ENCODE measurements around the gene SLC8A3. TPM values are rescaled to one million over a fixed set of nuclear protein-coding genes. Genes with fewer than 3 reads are reported as not detected.

SLC8A3 gene, protein sequence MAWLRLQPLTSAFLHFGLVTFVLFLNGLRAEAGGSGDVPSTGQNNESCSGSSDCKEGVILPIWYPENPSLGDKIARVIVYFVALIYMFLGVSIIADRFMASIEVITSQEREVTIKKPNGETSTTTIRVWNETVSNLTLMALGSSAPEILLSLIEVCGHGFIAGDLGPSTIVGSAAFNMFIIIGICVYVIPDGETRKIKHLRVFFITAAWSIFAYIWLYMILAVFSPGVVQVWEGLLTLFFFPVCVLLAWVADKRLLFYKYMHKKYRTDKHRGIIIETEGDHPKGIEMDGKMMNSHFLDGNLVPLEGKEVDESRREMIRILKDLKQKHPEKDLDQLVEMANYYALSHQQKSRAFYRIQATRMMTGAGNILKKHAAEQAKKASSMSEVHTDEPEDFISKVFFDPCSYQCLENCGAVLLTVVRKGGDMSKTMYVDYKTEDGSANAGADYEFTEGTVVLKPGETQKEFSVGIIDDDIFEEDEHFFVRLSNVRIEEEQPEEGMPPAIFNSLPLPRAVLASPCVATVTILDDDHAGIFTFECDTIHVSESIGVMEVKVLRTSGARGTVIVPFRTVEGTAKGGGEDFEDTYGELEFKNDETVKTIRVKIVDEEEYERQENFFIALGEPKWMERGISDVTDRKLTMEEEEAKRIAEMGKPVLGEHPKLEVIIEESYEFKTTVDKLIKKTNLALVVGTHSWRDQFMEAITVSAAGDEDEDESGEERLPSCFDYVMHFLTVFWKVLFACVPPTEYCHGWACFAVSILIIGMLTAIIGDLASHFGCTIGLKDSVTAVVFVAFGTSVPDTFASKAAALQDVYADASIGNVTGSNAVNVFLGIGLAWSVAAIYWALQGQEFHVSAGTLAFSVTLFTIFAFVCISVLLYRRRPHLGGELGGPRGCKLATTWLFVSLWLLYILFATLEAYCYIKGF
- 0.09 and 1.4 TPM in 2 replicates for total RNA-seq

DNA sequence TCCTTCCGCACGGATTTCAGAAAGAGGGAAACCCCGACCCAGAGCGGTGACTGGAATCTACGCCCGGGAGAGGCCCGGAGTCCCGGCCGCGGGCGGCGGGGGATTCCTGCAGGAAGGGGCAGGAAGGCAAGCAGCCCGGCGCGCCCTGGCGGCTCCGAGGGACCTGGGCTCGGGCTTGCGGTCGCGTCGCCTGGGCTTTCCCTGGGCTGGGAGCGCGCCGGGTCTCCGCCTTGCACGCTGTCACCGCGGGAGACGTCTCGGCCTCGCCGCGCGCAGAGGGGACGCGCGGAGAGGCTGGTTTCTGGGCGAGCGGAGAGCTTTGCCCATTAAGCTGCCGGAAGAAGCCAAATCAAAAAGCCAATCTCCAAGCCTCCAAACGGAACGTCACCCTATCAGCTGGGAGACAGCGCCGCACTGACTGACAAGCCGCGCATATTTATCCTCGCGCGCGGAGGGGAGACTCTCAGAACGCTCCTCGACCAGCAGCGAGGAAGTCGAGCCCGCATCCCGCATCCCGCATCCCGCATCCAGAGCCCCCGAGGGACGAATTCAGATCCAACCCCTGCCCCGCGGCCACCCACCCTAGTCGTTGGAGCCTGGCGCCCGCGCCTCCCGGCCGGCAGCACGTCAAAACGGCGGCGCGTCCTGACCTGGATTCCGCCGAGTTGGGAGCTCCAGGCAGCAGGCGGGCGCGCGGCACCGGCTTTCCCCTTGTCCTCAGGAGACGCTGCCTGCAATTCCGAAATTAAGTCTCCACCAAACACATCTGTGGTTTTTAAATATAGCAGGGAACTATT is at the start of gene SLC8A3:
TSS of gene SLC8A3 (minus strand) at position 293 of the 797 bp plus-strand sequence. CDS start 20,529 bp downstream, outside the sequence.

Other genes with a start within 250 kb of the SLC8A3 start
- gene COX16, start 170.7 kb upstream of the SLC8A3 start, total RNA-seq, result 31.6 and 43.7 TPM in 2 replicates
- 15.4 and 15.5 TPM in 2 replicates for gene SYNJ2BP, start 228.1 kb upstream of the SLC8A3 start, total RNA-seq